AG09309 (cell line): ENCODE data around the gene LARP4.

Source experiments
- DNase-seq: peaks from one replicate; pipeline ENCODE4 v3.0.0-alpha.2; 2010; ENCODE audit warnings: low read depth
- H3K4me3 ChIP-seq: 2 replicates; pipeline ENCODE4 v1.5.1; 2011; ENCODE audit warnings: mild to moderate bottlenecking, low read depth, low read length, moderate library complexity; ENCODE audit not compliant: control insufficient read depth
- CTCF ChIP-seq: IDR thresholded peaks from 2 replicates; pipeline ENCODE4 v1.5.1; 2011; ENCODE audit warnings: mild to moderate bottlenecking, low read depth, low read length, inconsistent platforms; ENCODE audit not compliant: insufficient read depth, control insufficient read depth; ENCODE audit errors: missing control alignments

The LARP4 gene

GRCh38 chr12:50507930-50508329 lies 107.2 kb downstream of the LARP4 start:
- TF ChIP-seq CTCF, result no peak
- DNase-seq, result no peak
- no peak overlapping the region for H3K4me3 ChIP-seq

DNA sequence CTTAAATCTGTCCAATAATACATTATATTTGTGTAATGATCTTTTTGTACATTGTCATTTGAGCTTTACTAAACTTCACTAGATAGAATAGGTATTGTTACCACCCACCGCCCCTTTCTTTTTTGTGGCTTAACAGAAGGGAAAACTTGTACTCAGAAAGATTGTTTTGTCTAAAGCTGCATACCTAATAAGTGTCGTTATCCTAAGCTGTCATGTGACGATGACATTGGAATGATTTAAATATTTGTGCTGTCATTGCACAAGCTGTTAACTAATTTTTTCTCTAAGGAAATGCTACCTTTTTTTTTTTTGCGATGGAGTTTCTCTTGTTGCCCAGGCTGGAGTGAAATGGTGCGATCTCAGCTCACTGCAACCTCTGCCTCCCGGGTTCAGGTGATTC lies 107.7 kb downstream of the LARP4 start:
- H3K4me3 ChIP-seq, result no peak overlapping the region
- TF ChIP-seq CTCF, result no peak
- DNase-seq, result no peak

GRCh38 chr12:50508970-50509663 lies 108.4 kb downstream of the LARP4 start:
- H3K4me3 ChIP-seq, result no peak overlapping the region
- no peak for DNase-seq
- no peak for TF ChIP-seq CTCF

DNA sequence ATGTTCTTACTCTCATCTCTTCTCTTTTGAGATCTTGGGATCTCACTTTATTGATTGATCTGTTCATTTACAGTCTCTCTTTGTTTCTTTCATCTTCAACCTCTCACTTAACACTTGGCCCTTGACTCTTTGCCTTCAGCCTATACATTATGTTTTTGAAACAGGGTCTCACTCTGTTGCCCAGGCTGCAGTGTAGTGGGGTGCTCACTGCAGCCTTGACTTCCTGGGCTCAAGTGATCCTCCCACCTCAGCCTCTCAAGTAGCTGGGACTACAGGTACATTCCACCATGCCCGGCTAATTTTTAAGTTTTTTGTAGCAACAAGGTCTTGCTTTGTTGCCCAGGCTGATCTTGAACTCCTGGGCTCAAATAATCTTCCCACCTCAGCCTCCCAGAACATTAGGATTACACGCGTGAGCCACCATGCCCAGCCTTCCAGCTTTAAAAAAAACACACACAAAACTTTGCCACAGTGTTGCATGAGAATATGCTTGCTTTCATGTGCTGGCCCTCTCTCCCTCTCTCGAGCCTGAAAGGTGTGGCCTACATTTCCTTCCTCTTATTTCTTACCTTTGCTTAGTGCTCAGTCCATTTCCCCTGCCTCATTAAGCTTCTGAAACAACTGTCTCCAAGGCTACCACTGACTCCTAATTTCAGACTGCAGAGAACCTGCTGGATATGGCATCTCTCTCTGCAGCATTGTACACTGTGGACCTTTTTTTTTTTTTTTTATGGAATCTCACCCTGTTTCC lies 114.0 kb downstream of the LARP4 start:
- no peak overlapping the region for H3K4me3 ChIP-seq
- TF ChIP-seq CTCF, result no peak
- DNase-seq, result no peak

- DNase-seq, result no peak
- TF ChIP-seq CTCF, result no peak
- H3K4me3 ChIP-seq, result no peak overlapping the region
Measured at GRCh38 chr12:50515587-50515986, 114.9 kb downstream of the LARP4 start.

DNA sequence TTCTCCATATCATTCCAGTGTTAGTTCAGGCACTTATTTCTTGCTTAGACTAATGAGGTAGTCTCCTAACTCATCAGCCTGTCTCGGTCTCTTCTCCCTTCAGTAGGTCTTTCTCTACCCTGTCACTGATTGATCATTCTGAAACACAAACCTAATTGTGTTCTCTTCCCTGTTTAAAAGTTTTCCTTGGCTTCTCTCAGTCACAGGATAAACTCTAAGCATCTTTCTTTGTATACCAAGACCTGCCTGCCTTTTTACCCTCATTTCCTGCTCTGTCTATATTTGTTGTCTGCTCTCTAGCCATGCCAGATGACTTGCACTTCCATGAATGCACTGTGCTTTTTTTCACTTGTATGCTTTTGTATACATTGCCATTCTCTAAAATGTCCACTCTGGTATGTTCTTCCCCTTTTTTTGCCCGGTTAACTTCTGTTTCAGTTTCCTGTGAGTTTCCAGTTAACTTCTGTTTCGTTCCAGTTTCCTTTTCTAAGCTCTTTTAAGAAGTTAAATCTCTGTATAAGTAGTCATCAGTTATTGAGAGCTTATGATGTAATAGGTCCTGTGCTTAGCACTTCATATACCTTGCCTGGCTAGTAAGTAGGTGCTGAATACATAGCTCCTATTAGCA lies 116.8 kb downstream of the LARP4 start:
- TF ChIP-seq CTCF, result no peak
- no peak for DNase-seq

More for the DNA sequence above, 116.8 kb downstream of the LARP4 start:
- no peak overlapping the region for H3K4me3 ChIP-seq
